Uterus (tissue), 2 donors: ENCODE data around the gene MYL12B.

ENCODE experiments used
- CTCF ChIP-seq, 4 experiments: fragments of 200-600 bp in 2 of 4; fragments of 450-650 bp in 2 of 4; sonication (generic) in 2 of 4; IDR thresholded peaks; one replicate each; pipeline ENCODE4 v1.5.1; 2016 to 2019; ENCODE audit warnings: antibody characterized with exemption in 4 of 4, mild to moderate bottlenecking in 2 of 4, moderate library complexity in 1 of 4
- POLR2A ChIP-seq, 2 donors: fragments of 450-650 bp; IDR thresholded peaks; one replicate each; pipeline ENCODE4 v1.6.1; 2016; ENCODE audit warnings: antibody characterized with exemption in 2 of 2, mild to moderate bottlenecking in 1 of 2, moderate library complexity in 1 of 2

GRCh38 chr18:3233004-3233403, 28.9 kb upstream of the MYL12B start:
- TF ChIP-seq POLR2A (IDR thresholded peaks at IDR 0.05), result no peak
- no peak for TF ChIP-seq CTCF (IDR thresholded peaks at IDR 0.05)
